ENCODE results near the gene SLC47A2.

DNA sequence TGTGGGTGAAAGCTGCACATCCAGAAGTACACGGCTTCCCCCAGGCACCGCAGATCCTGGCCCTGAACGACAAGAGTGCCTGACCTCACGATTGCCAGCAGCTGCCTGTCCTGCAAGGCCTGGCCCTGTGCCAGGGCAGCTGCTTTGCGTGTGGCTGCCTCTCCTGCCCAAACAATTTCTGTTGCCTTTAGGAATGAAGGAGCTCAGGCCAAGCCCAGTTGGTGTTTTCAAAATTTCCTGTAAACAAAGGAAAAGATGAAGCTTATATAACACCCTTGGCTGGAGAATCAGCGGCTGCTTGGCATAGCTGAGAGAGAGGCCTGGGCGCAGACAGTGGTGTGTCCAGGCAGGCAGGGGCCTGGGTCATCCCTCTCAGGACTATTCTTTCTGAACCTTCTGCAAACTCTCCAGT lies 11.7 kb upstream of the SLC47A2 start:
- TF ChIP-seq RB1 (IDR thresholded peaks at IDR 0.05; ENCODE audit: low read depth), result no peak
- TF ChIP-seq, protein P1, sequence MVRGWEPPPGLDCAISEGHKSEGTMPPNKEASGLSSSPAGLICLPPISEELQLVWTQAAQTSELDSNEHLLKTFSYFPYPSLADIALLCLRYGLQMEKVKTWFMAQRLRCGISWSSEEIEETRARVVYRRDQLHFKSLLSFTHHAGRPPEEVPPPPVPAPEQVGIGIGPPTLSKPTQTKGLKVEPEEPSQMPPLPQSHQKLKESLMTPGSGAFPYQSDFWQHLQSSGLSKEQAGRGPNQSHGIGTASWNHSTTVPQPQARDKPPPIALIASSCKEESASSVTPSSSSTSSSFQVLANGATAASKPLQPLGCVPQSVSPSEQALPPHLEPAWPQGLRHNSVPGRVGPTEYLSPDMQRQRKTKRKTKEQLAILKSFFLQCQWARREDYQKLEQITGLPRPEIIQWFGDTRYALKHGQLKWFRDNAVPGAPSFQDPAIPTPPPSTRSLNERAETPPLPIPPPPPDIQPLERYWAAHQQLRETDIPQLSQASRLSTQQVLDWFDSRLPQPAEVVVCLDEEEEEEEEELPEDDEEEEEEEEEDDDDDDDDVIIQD (CRISPR knock-in tag; IDR thresholded peaks at IDR 0.05), result no peak
- no peak for TF ChIP-seq EGR1 (conservative IDR thresholded peaks at IDR 0.05)
- TF ChIP-seq ZBTB8A (IDR thresholded peaks at IDR 0.05; ENCODE audit: partially characterized antibody), result no peak
- TF ChIP-seq ZNF274 (IDR thresholded peaks at IDR 0.05; ENCODE audit: borderline replicate concordance, low read depth, low read length), result no peak
- TF ChIP-seq ZNF780A (CRISPR knock-in tag; IDR thresholded peaks at IDR 0.05), result no peak
- no peak for TF ChIP-seq ZNF311 (CRISPR knock-in tag; IDR thresholded peaks at IDR 0.05)
- no peak for TF ChIP-seq BACH1 (tag; IDR thresholded peaks at IDR 0.05)
